ENCODE measurements around the gene TESK2.
"Not testable (repeated sequence)": the region's sequence is repeated elsewhere in the genome, so short reads cannot be mapped to it uniquely, and the experiment has no call there.

TESK2 gene

GRCh38 chr1:45490121-45490625 is 790 bp downstream of the TESK2 start:
- Histone ChIP-seq H3K27ac (ENCODE audit: low read length) (peak overlapping the region; percentile 58), H3K4me1 (ENCODE audit: control insufficient read depth, insufficient read depth, low read length) (peaks cover 12% of the 10 kb centered on the region), H3K9me3 (ENCODE audit: control insufficient read depth in 2 of 2, low read length in 2 of 2) (no peaks in the 10 kb centered on the region), H3K36me3 (ENCODE audit: control insufficient read depth in 2 of 2, insufficient read depth in 2 of 2, low read length in 2 of 2) (peaks cover 0 to 2% of the 10 kb centered on the region in 2 donors), H3K4me3 (ENCODE audit: low read length in 2 of 2) (peak overlapping the region; percentile 80 to 88), H3K27me3 (ENCODE audit: control insufficient read depth in 1 of 2, insufficient read depth in 2 of 2, low read length in 2 of 2) (no peaks in the 10 kb centered on the region), H3K9ac (ENCODE audit: low read length in 2 of 2) (peak overlapping the region; percentile 69 to 80)

DNA sequence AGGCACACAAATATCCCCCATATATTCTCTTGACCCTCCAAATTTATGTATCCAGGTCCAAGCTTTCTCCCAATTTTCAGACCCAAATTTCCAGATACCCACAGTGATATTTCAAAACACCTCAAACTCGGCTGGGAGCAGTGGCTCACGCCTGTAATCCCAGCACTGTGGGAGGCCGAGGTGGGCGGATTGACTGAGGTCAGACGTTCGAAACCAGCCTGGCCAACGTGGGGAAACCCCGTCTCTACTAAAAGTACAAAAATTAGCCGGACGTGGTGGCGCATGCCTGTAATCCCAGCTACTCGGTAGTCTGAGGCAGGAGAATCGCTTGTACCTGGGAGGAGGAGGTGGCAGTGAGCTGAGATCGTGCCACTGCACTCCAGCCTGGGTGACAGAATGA is 1.6 kb downstream of the TESK2 start:
- not testable (repeated sequence) for H3K27me3 ChIP-seq (ENCODE audit: control insufficient read depth in 1 of 2, insufficient read depth in 2 of 2, low read length in 2 of 2); H3K9ac ChIP-seq (ENCODE audit: low read length in 2 of 2); H3K27ac ChIP-seq (ENCODE audit: low read length); H3K36me3 ChIP-seq (ENCODE audit: control insufficient read depth in 2 of 2, insufficient read depth in 2 of 2, low read length in 2 of 2); H3K9me3 ChIP-seq (ENCODE audit: control insufficient read depth in 2 of 2, low read length in 2 of 2)
- Histone ChIP-seq H3K4me1 (ENCODE audit: control insufficient read depth, insufficient read depth, low read length) (peaks cover 12% of the 10 kb centered on the region), H3K4me3 (ENCODE audit: low read length in 2 of 2) (peak overlapping the region in 1 of 2 donors; percentile 88)

DNA sequence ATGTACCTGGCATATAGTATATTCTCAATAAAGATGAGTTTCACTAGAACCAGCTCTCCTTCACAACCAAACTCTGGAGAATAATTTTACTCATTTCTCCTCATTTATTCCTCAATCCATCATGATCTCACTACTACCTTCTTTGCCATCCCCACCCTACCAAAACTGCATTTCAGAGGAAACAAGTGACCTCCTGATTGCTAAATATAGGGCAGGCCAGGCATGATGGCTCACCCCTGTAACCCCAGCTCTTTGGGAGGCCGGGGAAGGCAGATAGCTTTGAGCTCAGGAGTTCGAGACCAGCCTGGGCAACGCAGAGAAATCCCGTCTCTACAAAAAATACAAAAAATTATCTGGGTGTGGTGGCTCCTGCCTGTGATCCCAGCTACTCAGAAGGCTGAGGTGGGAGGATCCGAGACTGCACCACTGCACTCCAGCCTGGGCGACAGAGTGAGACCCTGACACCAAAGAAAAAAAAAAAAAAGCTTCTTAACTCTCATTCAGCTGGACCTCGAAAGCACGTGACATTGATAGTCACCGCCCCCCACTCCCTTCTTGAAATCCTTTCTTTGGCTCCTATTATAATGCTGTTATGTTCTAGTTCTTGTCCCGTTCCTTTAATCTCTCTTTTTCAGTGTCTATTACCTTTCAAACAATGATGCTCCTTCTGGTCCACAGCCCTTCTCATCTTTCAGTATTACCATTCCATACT is 2.1 kb downstream of the TESK2 start:
- Histone ChIP-seq H3K4me3 (ENCODE audit: low read length in 2 of 2) (no peak overlapping the region), H3K4me1 (ENCODE audit: control insufficient read depth, insufficient read depth, low read length) (peaks cover 12% of the 10 kb centered on the region), H3K27ac (ENCODE audit: low read length) (no peak overlapping the region), H3K27me3 (ENCODE audit: control insufficient read depth in 1 of 2, insufficient read depth in 2 of 2, low read length in 2 of 2) (no peaks in the 10 kb centered on the region), H3K9ac (ENCODE audit: low read length in 2 of 2) (no peak overlapping the region), H3K36me3 (ENCODE audit: control insufficient read depth in 2 of 2, insufficient read depth in 2 of 2, low read length in 2 of 2) (no peaks in the 10 kb centered on the region), H3K9me3 (ENCODE audit: control insufficient read depth in 2 of 2, low read length in 2 of 2) (no peaks in the 10 kb centered on the region)

DNA sequence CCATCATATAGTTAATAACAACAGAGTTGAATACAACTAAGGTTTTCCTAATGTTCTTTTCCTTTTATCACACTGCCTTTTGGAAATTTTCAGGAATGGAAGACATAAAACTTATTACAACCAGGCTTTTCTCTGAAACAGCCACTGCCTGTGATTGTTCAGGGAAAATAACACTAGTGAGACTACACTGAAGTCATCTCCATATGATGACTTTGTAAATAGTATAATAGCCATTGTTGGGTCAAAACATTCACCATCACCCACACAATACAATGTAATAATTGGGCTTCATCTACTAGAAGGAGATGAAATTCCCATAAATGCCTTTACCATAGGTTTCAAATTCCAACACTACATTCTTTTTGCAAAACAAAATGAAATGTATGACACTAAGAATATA is 5.0 kb downstream of the TESK2 start:
- Histone ChIP-seq H3K4me3 (ENCODE audit: low read length in 2 of 2) (no peak overlapping the region), H3K27ac (ENCODE audit: low read length) (no peak overlapping the region), H3K4me1 (ENCODE audit: control insufficient read depth, insufficient read depth, low read length) (peaks cover 2% of the 10 kb centered on the region), H3K9ac (ENCODE audit: low read length in 2 of 2) (no peak overlapping the region), H3K9me3 (ENCODE audit: control insufficient read depth in 2 of 2, low read length in 2 of 2) (no peaks in the 10 kb centered on the region), H3K36me3 (ENCODE audit: control insufficient read depth in 2 of 2, insufficient read depth in 2 of 2, low read length in 2 of 2) (no peaks in the 10 kb centered on the region), H3K27me3 (ENCODE audit: control insufficient read depth in 1 of 2, insufficient read depth in 2 of 2, low read length in 2 of 2) (no peaks in the 10 kb centered on the region)

GRCh38 chr1:45479039-45479748 is 11.8 kb downstream of the TESK2 start:
- H3K4me1 ChIP-seq (ENCODE audit: control insufficient read depth, insufficient read depth, low read length): no peaks in the 10 kb centered on the region
- H3K9ac ChIP-seq (ENCODE audit: low read length in 2 of 2): no peak overlapping the region
- H3K27me3 ChIP-seq (ENCODE audit: control insufficient read depth in 1 of 2, insufficient read depth in 2 of 2, low read length in 2 of 2): no peaks in the 10 kb centered on the region
- no peaks in the 10 kb centered on the region for H3K36me3 ChIP-seq (ENCODE audit: control insufficient read depth in 2 of 2, insufficient read depth in 2 of 2, low read length in 2 of 2)
- no peaks in the 10 kb centered on the region for H3K9me3 ChIP-seq (ENCODE audit: control insufficient read depth in 2 of 2, low read length in 2 of 2)
- H3K4me3 ChIP-seq (ENCODE audit: low read length in 2 of 2): no peak overlapping the region
- no peak overlapping the region for H3K27ac ChIP-seq (ENCODE audit: low read length)

- H3K27ac ChIP-seq (ENCODE audit: low read length): no peak overlapping the region
- H3K4me3 ChIP-seq (ENCODE audit: low read length in 2 of 2): no peak overlapping the region
- no peaks in the 10 kb centered on the region for H3K36me3 ChIP-seq (ENCODE audit: control insufficient read depth in 2 of 2, insufficient read depth in 2 of 2, low read length in 2 of 2)
- no peaks in the 10 kb centered on the region for H3K4me1 ChIP-seq (ENCODE audit: control insufficient read depth, insufficient read depth, low read length)
- no peaks in the 10 kb centered on the region for H3K9me3 ChIP-seq (ENCODE audit: control insufficient read depth in 2 of 2, low read length in 2 of 2)
- no peaks in the 10 kb centered on the region for H3K27me3 ChIP-seq (ENCODE audit: control insufficient read depth in 1 of 2, insufficient read depth in 2 of 2, low read length in 2 of 2)
- no peak overlapping the region for H3K9ac ChIP-seq (ENCODE audit: low read length in 2 of 2)
Measured at GRCh38 chr1:45478121-45478814, 12.7 kb downstream of the TESK2 start.

- Histone ChIP-seq H3K4me1 (ENCODE audit: control insufficient read depth, insufficient read depth, low read length) (no peaks in the 10 kb centered on the region), H3K27ac (ENCODE audit: low read length) (no peak overlapping the region), H3K9me3 (ENCODE audit: control insufficient read depth in 2 of 2, low read length in 2 of 2) (no peaks in the 10 kb centered on the region), H3K4me3 (ENCODE audit: low read length in 2 of 2) (no peak overlapping the region), H3K9ac (ENCODE audit: low read length in 2 of 2) (no peak overlapping the region), H3K27me3 (ENCODE audit: control insufficient read depth in 1 of 2, insufficient read depth in 2 of 2, low read length in 2 of 2) (no peaks in the 10 kb centered on the region), H3K36me3 (ENCODE audit: control insufficient read depth in 2 of 2, insufficient read depth in 2 of 2, low read length in 2 of 2) (no peaks in the 10 kb centered on the region)
Measured at GRCh38 chr1:45477646-45478045, 13.3 kb downstream of the TESK2 start.

DNA sequence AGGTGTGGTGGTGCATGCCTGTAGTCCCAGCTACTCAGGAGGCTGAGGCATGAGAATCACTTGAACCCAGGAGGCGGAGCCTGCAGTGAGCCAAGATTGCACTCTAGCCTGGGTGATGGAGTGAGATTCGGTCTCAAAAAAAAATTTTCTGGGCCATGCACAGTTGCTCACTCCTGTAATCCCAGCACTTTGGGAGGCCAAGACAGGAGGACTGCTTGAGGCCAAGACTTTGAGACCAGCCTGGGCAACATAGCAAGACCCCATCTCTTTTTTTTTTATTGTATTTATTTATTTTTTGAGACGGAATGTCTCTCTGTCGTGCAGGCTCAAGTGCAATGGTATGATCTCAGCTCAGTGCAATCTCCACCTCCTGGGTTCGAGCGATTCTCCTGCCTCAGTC is 16.8 kb downstream of the TESK2 start:
- not testable (repeated sequence) for H3K27me3 ChIP-seq (ENCODE audit: control insufficient read depth in 1 of 2, insufficient read depth in 2 of 2, low read length in 2 of 2); H3K4me3 ChIP-seq (ENCODE audit: low read length in 2 of 2); H3K36me3 ChIP-seq (ENCODE audit: control insufficient read depth in 2 of 2, insufficient read depth in 2 of 2, low read length in 2 of 2); H3K27ac ChIP-seq (ENCODE audit: low read length); H3K9ac ChIP-seq (ENCODE audit: low read length in 2 of 2); H3K4me1 ChIP-seq (ENCODE audit: control insufficient read depth, insufficient read depth, low read length); H3K9me3 ChIP-seq (ENCODE audit: control insufficient read depth in 2 of 2, low read length in 2 of 2)

DNA sequence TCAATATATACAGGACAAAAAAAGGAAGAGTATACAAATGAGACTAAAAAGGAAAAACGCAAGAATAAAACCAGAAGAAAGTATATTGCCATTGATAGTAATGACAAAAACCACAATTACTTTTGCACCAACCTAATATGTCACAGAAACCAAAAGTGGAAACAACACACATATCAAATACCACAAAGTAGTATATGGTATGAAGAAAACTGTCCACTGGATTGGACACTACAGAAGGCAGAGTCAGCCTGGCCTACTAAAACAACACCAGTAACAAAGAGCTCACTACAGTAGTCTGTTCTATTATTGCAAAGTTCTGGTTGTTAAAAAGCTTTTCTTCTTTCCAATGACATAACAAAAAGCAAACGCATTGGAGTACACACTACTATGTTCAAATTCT is 17.7 kb downstream of the TESK2 start:
- H3K9me3 ChIP-seq (ENCODE audit: control insufficient read depth in 2 of 2, low read length in 2 of 2): no peaks in the 10 kb centered on the region
- H3K4me3 ChIP-seq (ENCODE audit: low read length in 2 of 2): no peak overlapping the region
- no peak overlapping the region for H3K9ac ChIP-seq (ENCODE audit: low read length in 2 of 2)
- H3K36me3 ChIP-seq (ENCODE audit: control insufficient read depth in 2 of 2, insufficient read depth in 2 of 2, low read length in 2 of 2): no peaks in the 10 kb centered on the region
- no peak overlapping the region for H3K27ac ChIP-seq (ENCODE audit: low read length)
- H3K4me1 ChIP-seq (ENCODE audit: control insufficient read depth, insufficient read depth, low read length): no peaks in the 10 kb centered on the region
- H3K27me3 ChIP-seq (ENCODE audit: control insufficient read depth in 1 of 2, insufficient read depth in 2 of 2, low read length in 2 of 2): no peaks in the 10 kb centered on the region

- Histone ChIP-seq H3K27ac (ENCODE audit: low read length) (no peak overlapping the region), H3K27me3 (ENCODE audit: control insufficient read depth in 1 of 2, insufficient read depth in 2 of 2, low read length in 2 of 2) (no peaks in the 10 kb centered on the region), H3K36me3 (ENCODE audit: control insufficient read depth in 2 of 2, insufficient read depth in 2 of 2, low read length in 2 of 2) (no peaks in the 10 kb centered on the region), H3K4me1 (ENCODE audit: control insufficient read depth, insufficient read depth, low read length) (no peaks in the 10 kb centered on the region), H3K4me3 (ENCODE audit: low read length in 2 of 2) (no peak overlapping the region), H3K9me3 (ENCODE audit: control insufficient read depth in 2 of 2, low read length in 2 of 2) (no peaks in the 10 kb centered on the region), H3K9ac (ENCODE audit: low read length in 2 of 2) (no peak overlapping the region)
Measured at GRCh38 chr1:45470306-45470798, 20.6 kb downstream of the TESK2 start.

All from stomach smooth muscle (tissue), 2 donors.